ENCODE results near the gene SREBF2. TPM values are rescaled to one million over a fixed set of nuclear protein-coding genes. Genes with fewer than 3 reads are reported as not detected.

SREBF2 gene
- total and polyA plus RNA-seq, 10 of the 15 experiments (the other 5 are each of a cell fraction or from before 2014, with no cell fraction given) = 2.4 to 177 (median 78.8) TPM

DNA sequence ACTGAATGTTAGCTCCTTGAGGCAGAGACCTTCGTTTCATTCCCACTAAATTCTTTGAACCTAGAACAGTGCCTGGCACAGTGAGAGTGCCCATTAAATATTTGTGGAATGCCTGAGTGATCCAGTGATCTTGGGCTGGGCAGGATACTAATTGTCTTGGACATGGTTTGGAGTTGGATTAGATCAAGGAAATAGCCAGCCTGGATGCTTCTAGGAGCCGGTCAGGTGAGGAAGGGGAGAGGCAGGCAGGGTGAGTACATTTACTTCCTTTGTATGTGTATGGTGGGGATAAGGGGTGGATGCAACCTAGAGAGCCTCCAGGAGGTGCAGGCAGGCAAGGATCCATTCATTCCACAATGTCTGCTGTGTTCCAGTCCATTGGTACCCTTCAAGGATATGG is 3.6 kb downstream of the SREBF2 start:
- Histone ChIP-seq H3K27me3 (replicated peaks in 1 of 2; ENCODE audit: control insufficient read depth in 2 of 2, insufficient read depth in 2 of 2, low read length in 1 of 2) (no peaks in the 10 kb centered on the region), H3K4me2 (ENCODE audit: control insufficient read depth, insufficient read depth) (peak overlapping the region; percentile 68), H3K36me3 (ENCODE audit: control insufficient read depth in 2 of 2, insufficient read depth in 2 of 2, low read length in 1 of 2) (peaks cover 2 to 17% of the 10 kb centered on the region in 2 experiments; a peak in 3 of 4 replicates), H3K27ac (ENCODE audit: control insufficient read depth, insufficient read depth) (no peak overlapping the region), H3K9me3 (replicated peaks; ENCODE audit: control insufficient read depth, insufficient read depth, low read length) (no peaks in the 10 kb centered on the region; the same call in 2 of the 3 replicates), H3K9ac (ENCODE audit: control insufficient read depth, insufficient read depth, low read length) (no peak overlapping the region), H4K20me1 (ENCODE audit: control insufficient read depth, insufficient read depth) (no peaks in the 10 kb centered on the region; the same call in 1 of the 2 replicates), H3K4me3 (peak overlapping the region; percentile 20; the same call in 1 of the 2 replicates), H3K4me1 (ENCODE audit: control insufficient read depth, insufficient read depth, low read length) (peaks cover 14% of the 10 kb centered on the region), H3K79me2 (ENCODE audit: control insufficient read depth, insufficient read depth, low read length) (peaks cover 92% of the 10 kb centered on the region), H2AFZ (ENCODE audit: control insufficient read depth, low read depth, low read length) (no peak overlapping the region)
- CTCF ChIA-PET = interaction anchor here (1.8 to 5.2 kb wide), 3 partner anchors 10 to 139 kb away, joined by 5 to 51 read pairs (median 26); no protein-coding TSS in a partner anchor
- DNase-seq (ENCODE audit: low read depth, low spot score) (no peak), ATAC-seq (no peak), FAIRE-seq (no peak)
- no TSS peak for BruUV-seq (replicated peaks)
- SMC1A ChIA-PET (ENCODE audit: uncharacterized antibody, unreplicated experiment) = interaction anchor here (0.9 to 6.2 kb wide), 7 partner anchors 9 to 106 kb away, joined by 3 to 62 read pairs (median 7); no protein-coding TSS in a partner anchor
- POLR2A ChIA-PET = interaction anchor here (0.6 to 7.8 kb wide), 7 partner anchors 8 to 113 kb away, joined by 3 to 72 read pairs (median 4); no protein-coding TSS in a partner anchor
- intact Hi-C loops (cut with micrococcal nuclease; ENCODE audit: unreplicated experiment) = no loop called here
- TF ChIP-seq POLR2AphosphoS2 (IDR thresholded peaks at IDR 0.05; ENCODE audit: low read depth, low read length) = 0 out of 2 replicates have a peak, but pooled peaks have one; percentile 46
- no peak for TF ChIP-seq NFYB (IDR thresholded peaks at IDR 0.05; ENCODE audit: insufficient read depth, low read depth, low read length)
- no peak for TF ChIP-seq NFYA (IDR thresholded peaks at IDR 0.05; ENCODE audit: borderline replicate concordance, low read depth, low read length)
- 68% methylated on average over 2 of the region's 2 CpGs for WGBS (ENCODE audit: insufficient coverage, insufficient replicate concordance, low lambda C conversion rate, missing lambda C conversion rate)
- RAD21 ChIA-PET (ENCODE audit: unreplicated experiment) = interaction anchor here (1.1 to 11.0 kb wide), 6 partner anchors 16 to 139 kb away, joined by 3 to 84 read pairs (median 14); no protein-coding TSS in a partner anchor
- in situ Hi-C loops (cut with MboI) = no loop called here
